Activated B cell treated with CpG ODN at 0.5 μM for 24 hours (primary cell): ENCODE results near the gene NKAIN1. TPM values are rescaled to one million over a fixed set of nuclear protein-coding genes. Genes with fewer than 3 reads are reported as not detected.

ENCODE experiments used
- ATAC-seq: fragments of 200-7000 bp; cut with Tn5 transposase; one replicate; pipeline ENCODE4 v1.10.0; 2021; ENCODE audit warnings: low read depth, mild to moderate bottlenecking, moderate library complexity
- CTCF ChIA-PET: fragments of 350-600 bp; sonication (Branson Sonifier 250); formaldehyde crosslinking; loops from one replicate; lab custom pipeline; 2021; ENCODE audit warnings: antibody characterized with exemption; lab: Charles Lee
- POLR2A ChIA-PET: fragments of 350-600 bp; sonication (Branson Sonifier 250); formaldehyde crosslinking; loops from one replicate; lab custom pipeline; 2021; ENCODE audit warnings: antibody characterized with exemption; lab: Charles Lee
- DNase-seq: peaks from one replicate; pipeline ENCODE4 v3.0.0; 2022
- H3K27ac Mint-ChIP-seq: one replicate; pipeline ENCODE4 v1.8.0; 2020; ENCODE audit warnings: mixed read lengths
- H3K27me3 Mint-ChIP-seq: one replicate; pipeline ENCODE4 v1.8.0; 2021; ENCODE audit warnings: mixed read lengths
- H3K36me3 Mint-ChIP-seq: one replicate; pipeline ENCODE4 v1.8.0; 2021; ENCODE audit warnings: low read depth, mixed read lengths
- H3K4me1 Mint-ChIP-seq: one replicate; pipeline ENCODE4 v1.8.0; 2021; ENCODE audit warnings: mixed read lengths
- H3K4me3 Mint-ChIP-seq: one replicate; pipeline ENCODE4 v1.8.0; 2020; ENCODE audit warnings: mild to moderate bottlenecking, mixed read lengths
- H3K9me3 Mint-ChIP-seq: one replicate; pipeline ENCODE4 v1.8.0; 2020; ENCODE audit warnings: mixed read lengths
- CTCF ChIP-seq: fragments of 200-600 bp; IDR thresholded peaks from one replicate; pipeline ENCODE4 v1.8.0; 2022; ENCODE audit warnings: antibody characterized with exemption, mild to moderate bottlenecking
- intact Hi-C: fragments of 100-400 bp; cut with micrococcal nuclease; formaldehyde crosslinking; loops from one replicate; pipeline ENCODE4 v1.15.1; 2024
- total RNA-seq: library from RNA; stranded (reverse); gene quantifications from 2 replicates; pipeline ENCODE4 v1.2.3, GENCODE V29; 2022

NKAIN1 gene
- total RNA-seq, 1 donor from 2014 or later = not detected

- no peak overlapping the region for H3K27ac Mint-ChIP-seq
- no peaks in the 10 kb centered on the region for H3K36me3 Mint-ChIP-seq
- H3K4me1 Mint-ChIP-seq = no peaks in the 10 kb centered on the region
- H3K27me3 Mint-ChIP-seq = peaks cover 9% of the 10 kb centered on the region
- ATAC-seq (no peak), DNase-seq (no peak)
- H3K9me3 Mint-ChIP-seq = no peaks in the 10 kb centered on the region
- no peak overlapping the region for H3K4me3 Mint-ChIP-seq
- CTCF ChIA-PET = interaction anchor here (1.5 kb wide), 1 partner anchor 11 kb away, joined by 4 read pairs; no protein-coding TSS in a partner anchor
- intact Hi-C loops = no loop called here
- POLR2A ChIA-PET = interaction anchor here (0.7 kb wide), 1 partner anchor 60 kb away, joined by 7 read pairs; no protein-coding TSS in a partner anchor
- TF ChIP-seq CTCF = no peak
Measured at GRCh38 chr1:31191281-31191680, 48.4 kb downstream of the NKAIN1 start.

GRCh38 chr1:31189696-31190674 lies 49.7 kb downstream of the NKAIN1 start:
- H3K36me3 Mint-ChIP-seq = no peaks in the 10 kb centered on the region
- H3K27ac Mint-ChIP-seq = no peak overlapping the region
- TF ChIP-seq CTCF = no peak
- intact Hi-C loops = no loop called here
- H3K4me3 Mint-ChIP-seq = no peak overlapping the region
- ChIA-PET CTCF (no interaction called here), POLR2A (no interaction called here)
- no peaks in the 10 kb centered on the region for H3K4me1 Mint-ChIP-seq
- peaks cover 7% of the 10 kb centered on the region for H3K27me3 Mint-ChIP-seq
- H3K9me3 Mint-ChIP-seq = no peaks in the 10 kb centered on the region
- DNase-seq = no peak
- no peak for ATAC-seq

DNA sequence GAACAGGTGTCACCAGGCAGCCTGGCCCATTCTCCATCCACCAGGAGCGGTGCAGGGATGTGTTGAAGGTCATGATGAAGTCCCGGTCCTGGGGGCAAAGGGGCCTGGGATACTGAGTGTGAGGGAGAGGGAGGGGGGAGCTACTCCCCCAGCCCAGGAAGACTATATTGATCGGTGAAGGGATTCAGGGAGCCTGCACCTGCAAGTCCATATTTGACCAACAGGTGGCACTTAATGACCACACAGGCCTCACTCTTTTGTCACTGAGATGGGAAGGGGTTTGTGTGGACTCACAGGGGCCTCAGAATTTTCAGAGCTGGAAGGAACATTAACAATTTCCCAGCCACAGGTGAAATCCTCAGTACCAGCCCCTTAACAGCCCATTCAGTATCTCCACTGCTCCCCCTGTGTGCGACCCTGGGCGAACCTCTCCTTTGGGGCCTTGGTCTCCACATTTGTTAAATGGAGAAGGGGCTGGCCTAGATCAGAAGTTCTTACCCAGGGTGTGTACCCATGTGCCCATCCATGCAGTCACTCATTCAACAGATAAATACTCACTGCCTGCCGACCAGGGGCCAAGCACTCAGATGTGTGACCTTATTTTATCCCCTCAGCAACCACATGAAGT lies 55.6 kb downstream of the NKAIN1 start:
- Mint-ChIP-seq H3K36me3 (no peaks in the 10 kb centered on the region), H3K9me3 (no peaks in the 10 kb centered on the region), H3K4me3 (no peak overlapping the region), H3K27me3 (peaks cover 40% of the 10 kb centered on the region), H3K4me1 (peaks cover 5% of the 10 kb centered on the region), H3K27ac (no peak overlapping the region)
- intact Hi-C loops = loop anchor here (1.0 to 2.0 kb wide), 4 partner anchors 151 to 605 kb away; no protein-coding TSS in a partner anchor
- peak; percentile 31 for TF ChIP-seq CTCF
- ATAC-seq (peak; percentile 32), DNase-seq (peak; percentile 29)
- ChIA-PET CTCF (interaction anchor here (0.9 to 6.3 kb wide), 5 partner anchors 113 to 605 kb away, joined by 3 to 48 read pairs (median 4); partner anchors contain the start of genes SNRNP40 and ZCCHC17), POLR2A (no interaction called here)

DNA sequence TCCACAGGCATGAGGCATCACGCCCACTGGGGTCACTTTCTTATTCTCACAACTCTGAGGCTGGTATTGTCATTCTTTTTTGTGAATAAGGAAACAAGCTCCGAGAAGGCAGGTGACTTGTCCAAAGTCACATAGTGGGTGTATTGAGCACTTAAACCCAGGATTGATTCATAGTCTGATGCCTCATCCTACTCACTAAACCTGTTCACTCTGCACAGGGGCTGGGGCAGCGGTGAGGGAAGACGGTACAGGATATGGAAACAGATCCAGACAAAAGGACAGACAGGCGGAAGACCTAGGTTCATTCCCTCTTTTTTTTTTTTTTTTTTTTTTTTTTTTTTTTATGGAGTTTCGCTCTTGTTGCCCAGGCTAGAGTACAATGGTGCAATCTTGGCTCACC lies 56.6 kb downstream of the NKAIN1 start:
- peaks cover 5% of the 10 kb centered on the region for H3K4me1 Mint-ChIP-seq
- DNase-seq = no peak
- no peaks in the 10 kb centered on the region for H3K9me3 Mint-ChIP-seq
- POLR2A ChIA-PET = interaction anchor here (0.6 kb wide), 1 partner anchor 78 kb away, joined by 3 read pairs; no protein-coding TSS in a partner anchor
- no peak overlapping the region for H3K4me3 Mint-ChIP-seq
- no peak overlapping the region for H3K27ac Mint-ChIP-seq
- no peak for TF ChIP-seq CTCF
- intact Hi-C loops = no loop called here
- CTCF ChIA-PET = interaction anchor here (1.2 to 6.3 kb wide), 3 partner anchors 238 to 606 kb away, joined by 4 to 48 read pairs (median 33); no protein-coding TSS in a partner anchor
- no peaks in the 10 kb centered on the region for H3K36me3 Mint-ChIP-seq
- ATAC-seq = no peak
- H3K27me3 Mint-ChIP-seq = peaks cover 43% of the 10 kb centered on the region
